H1 (cell line): ENCODE measurements around the gene IGFL2. TPM values are rescaled to one million over a fixed set of nuclear protein-coding genes. Genes with fewer than 3 reads are reported as not detected.

Experiments used
- CTCF ChIA-PET: fragments of 300-600 bp; sonication (Branson Sonifier 250); formaldehyde crosslinking; loops from one replicate; lab custom pipeline; 2021; ENCODE audit not compliant: partially characterized antibody; lab: Charles Lee
- POLR2A ChIA-PET: fragments of 300-600 bp; sonication (Branson Sonifier 250); formaldehyde crosslinking; loops from one replicate; lab custom pipeline; 2021; ENCODE audit warnings: inconsistent platforms; ENCODE audit not compliant: partially characterized antibody; lab: Charles Lee
- DNase-seq, 2 experiments: peaks; one replicate each; pipeline versions ENCODE4 v3.0.0 to v3.0.0-alpha.2; 2010 to 2022; ENCODE audit warnings: low spot score in 2 of 2, low read depth in 1 of 2, mixed read lengths in 1 of 2
- FAIRE-seq: peaks from 2 replicates; lab custom pipeline; 2011; peaks lifted over from hg19 to GRCh38; lab: Jason Lieb, UNC
- H2AFZ ChIP-seq: 2 replicates; pipeline ENCODE4 v1.8.1; 2012; ENCODE audit warnings: low read length, inconsistent platforms
- H2AK5ac ChIP-seq: 2 replicates; pipeline ENCODE4 v1.6.1; 2013; ENCODE audit warnings: low read depth, low read length
- H2BK120ac ChIP-seq: replicated peaks from 2 replicates; pipeline ENCODE3; 2013; ENCODE audit warnings: low read depth, low read length, inconsistent platforms
- H2BK12ac ChIP-seq: 2 replicates; pipeline ENCODE4 v1.6.1; 2013; ENCODE audit warnings: low read depth, low read length
- H2BK15ac ChIP-seq: 2 replicates; pipeline ENCODE4 v1.6.1; 2013; ENCODE audit warnings: low read length
- H2BK20ac ChIP-seq: 2 replicates; pipeline ENCODE4 v1.6.1; 2013; ENCODE audit warnings: low read length
- H2BK5ac ChIP-seq: 2 replicates; pipeline ENCODE4 v1.6.1; 2013; ENCODE audit warnings: low read depth, low read length
- H3K14ac ChIP-seq: 2 replicates; pipeline ENCODE4 v1.6.1; 2013; ENCODE audit warnings: inconsistent platforms; ENCODE audit not compliant: insufficient read length
- H3K18ac ChIP-seq: 2 replicates; pipeline ENCODE4 v1.6.1; 2013; ENCODE audit warnings: low read length; ENCODE audit errors: extremely low read depth
- H3K23ac ChIP-seq: 2 replicates; pipeline ENCODE4 v1.6.1; 2013; ENCODE audit warnings: inconsistent platforms; ENCODE audit not compliant: insufficient read length
- H3K23me2 ChIP-seq: 2 replicates; pipeline ENCODE4 v1.6.1; 2013; ENCODE audit warnings: low read depth, low read length
- H3K27ac ChIP-seq: 2 replicates; pipeline ENCODE4 v1.6.1; 2011; ENCODE audit warnings: low read depth, low read length, inconsistent platforms
- H3K27me3 ChIP-seq, 4 experiments: replicated peaks in 1 of 4; 1 replicate in 1 of 4; 2 replicates in 3 of 4; pipeline versions ENCODE4 v1.6.1 to v1.8.1; 2011 to 2013; ENCODE audit warnings: low read length in 3 of 4, mild to moderate bottlenecking in 3 of 4, inconsistent platforms in 2 of 4, mixed read lengths in 2 of 4, moderate library complexity in 1 of 4; ENCODE audit not compliant: control insufficient read depth in 3 of 4, insufficient read depth in 3 of 4; ENCODE audit errors: extremely low read depth in 1 of 4
- H3K36me3 ChIP-seq, 4 experiments: 2 replicates each; pipeline versions ENCODE4 v1.6.1 to v1.8.1; 2011 to 2013; ENCODE audit warnings: mild to moderate bottlenecking in 4 of 4, low read length in 3 of 4, moderate library complexity in 2 of 4, control low read depth in 1 of 4, inconsistent platforms in 1 of 4; ENCODE audit not compliant: insufficient read depth in 4 of 4, control insufficient read depth in 2 of 4
- H3K4ac ChIP-seq: replicated peaks from 2 replicates; pipeline ENCODE3; 2013; ENCODE audit warnings: low read length, low read depth, mixed read lengths, inconsistent platforms; ENCODE audit not compliant: insufficient read length
- H3K4me1 ChIP-seq, 4 experiments: replicated peaks in 1 of 4; 1 replicate in 1 of 4; 2 replicates in 3 of 4; pipeline versions ENCODE4 v1.6.1 to v1.8.1; 2011 to 2013; ENCODE audit warnings: low read length in 3 of 4, inconsistent platforms in 2 of 4, mixed read lengths in 1 of 4; ENCODE audit not compliant: insufficient read depth in 4 of 4, control insufficient read depth in 3 of 4
- H3K4me2 ChIP-seq, 2 experiments: 2 replicates each; pipeline versions ENCODE4 v1.6.1 to v1.8.1; 2011 to 2013; ENCODE audit warnings: low read depth in 2 of 2, low read length in 2 of 2, control low read depth in 1 of 2, inconsistent platforms in 1 of 2, mild to moderate bottlenecking in 1 of 2; ENCODE audit not compliant: insufficient read depth in 1 of 2
- H3K4me3 ChIP-seq, 4 experiments: fragments of 200-600, 300-600 bp in 1 of 4; sonication (generic), shearing (Covaris generic), sonication (Bioruptor Twin) in 1 of 4; 2 replicates each; pipeline versions ENCODE4 v1.5.1 to v1.8.1; 2011 to 2016; ENCODE audit warnings: low read length in 4 of 4, low read depth in 3 of 4, control low read depth in 2 of 4, inconsistent platforms in 2 of 4, mild to moderate bottlenecking in 2 of 4, mixed read lengths in 1 of 4, moderate library complexity in 1 of 4; ENCODE audit not compliant: insufficient read depth in 2 of 4; ENCODE audit errors: extremely low read depth in 1 of 4
- H3K56ac ChIP-seq: replicated peaks from 2 replicates; pipeline ENCODE3; 2013; ENCODE audit warnings: low read depth, mild to moderate bottlenecking, mixed read lengths, low read length, inconsistent platforms; ENCODE audit not compliant: insufficient read length
- H3K79me1 ChIP-seq: 2 replicates; pipeline ENCODE4 v1.6.1; 2013; ENCODE audit warnings: low read depth, low read length, control low read depth
- H3K79me2 ChIP-seq, 2 experiments: 2 replicates each; pipeline versions ENCODE4 v1.6.1 to v1.8.1; 2012 to 2013; ENCODE audit warnings: low read length in 2 of 2, mild to moderate bottlenecking in 2 of 2, inconsistent platforms in 1 of 2; ENCODE audit not compliant: insufficient read depth in 2 of 2, control insufficient read depth in 1 of 2
- H3K9ac ChIP-seq, 4 experiments: replicated peaks in 1 of 4; 1 replicate in 1 of 4; 2 replicates in 3 of 4; pipeline versions ENCODE4 v1.6.1 to v1.8.1; 2011 to 2013; ENCODE audit warnings: low read depth in 3 of 4, low read length in 3 of 4, control low read depth in 2 of 4, mild to moderate bottlenecking in 2 of 4, moderate library complexity in 2 of 4, inconsistent platforms in 1 of 4; ENCODE audit errors: extremely low read depth in 1 of 4
- H3K9me3 ChIP-seq, 2 experiments: 2 replicates each; pipeline versions ENCODE4 v1.6.1 to v1.8.1; 2012 to 2013; ENCODE audit warnings: mild to moderate bottlenecking in 2 of 2, moderate library complexity in 2 of 2, control low read depth in 1 of 2, inconsistent platforms in 1 of 2, low read depth in 1 of 2, low read length in 1 of 2, mixed read lengths in 1 of 2; ENCODE audit not compliant: insufficient read depth in 2 of 2
- H4K20me1 ChIP-seq, 2 experiments: replicated peaks in 1 of 2; 2 replicates each; pipeline versions ENCODE3 to v1.8.1; 2011 to 2013; ENCODE audit warnings: inconsistent platforms in 2 of 2, low read length in 2 of 2, mild to moderate bottlenecking in 1 of 2; ENCODE audit not compliant: insufficient read depth in 2 of 2, control insufficient read depth in 1 of 2
- H4K5ac ChIP-seq: 2 replicates; pipeline ENCODE4 v1.6.1; 2013; ENCODE audit warnings: low read length, low read depth, mixed read lengths, inconsistent platforms; ENCODE audit not compliant: insufficient read length
- H4K8ac ChIP-seq: 2 replicates; pipeline ENCODE4 v1.8.0; 2013; ENCODE audit warnings: mild to moderate bottlenecking, moderate library complexity, low read length, inconsistent platforms; ENCODE audit not compliant: insufficient read depth; ENCODE audit errors: extremely low read depth
- H4K91ac ChIP-seq: replicated peaks from 2 replicates; pipeline ENCODE3; 2013; ENCODE audit warnings: low read length, mixed read lengths, inconsistent platforms; ENCODE audit not compliant: insufficient read length
- ATF3 ChIP-seq: IDR thresholded peaks from 2 replicates; pipeline ENCODE4 v1.6.1; 2011; ENCODE audit warnings: low read depth, mild to moderate bottlenecking, low read length; ENCODE audit not compliant: insufficient read depth
- BRCA1 ChIP-seq: IDR thresholded peaks from 2 replicates; pipeline ENCODE4 v1.6.1; 2012; ENCODE audit warnings: low read depth, low read length, improper control_type of control experiment
- CBX8 ChIP-seq: fragments of 300-800, 300-1000 bp; sonication (generic); IDR thresholded peaks from 2 replicates; pipeline ENCODE4 v1.7.1; 2016; ENCODE audit warnings: low read depth, low read length, borderline replicate concordance
- CHD2 ChIP-seq: IDR thresholded peaks from 2 replicates; pipeline ENCODE4 v1.6.1; 2012; ENCODE audit warnings: low read length, improper control_type of control experiment
- EZH2 ChIP-seq: fragments of 200-600 bp; sonication (generic); IDR thresholded peaks from 2 replicates; pipeline ENCODE4 v1.7.1; 2012; ENCODE audit warnings: low read depth, mild to moderate bottlenecking, moderate library complexity, low read length, inconsistent platforms; ENCODE audit not compliant: severe bottlenecking
- GABPA ChIP-seq: IDR thresholded peaks from 2 replicates; pipeline ENCODE4 v1.6.1; 2011; ENCODE audit warnings: mild to moderate bottlenecking, low read length, moderate library complexity, borderline replicate concordance; ENCODE audit not compliant: insufficient read depth
- RNF2 ChIP-seq: fragments of 200-900, 300-1000 bp; sonication (generic); IDR thresholded peaks from 2 replicates; pipeline ENCODE4 v1.7.1; 2016; ENCODE audit warnings: borderline replicate concordance, low read depth, mild to moderate bottlenecking, antibody characterized with exemption, low read length; ENCODE audit not compliant: poor library complexity, severe bottlenecking; ENCODE audit errors: missing control alignments
- SIN3A ChIP-seq, 2 experiments: IDR thresholded peaks in 1 of 2; conservative IDR thresholded peaks in 1 of 2; 2 replicates each; pipeline ENCODE4 v1.6.1; 2011 to 2012; ENCODE audit warnings: low read length in 2 of 2, improper control_type of control experiment in 1 of 2, low read depth in 1 of 2, mild to moderate bottlenecking in 1 of 2
- SP2 ChIP-seq: IDR thresholded peaks from 2 replicates; pipeline ENCODE4 v1.6.1; 2012; ENCODE audit warnings: mild to moderate bottlenecking, low read length, inconsistent platforms
- SRF ChIP-seq: IDR thresholded peaks from 2 replicates; pipeline ENCODE4 v1.6.1; 2011; ENCODE audit warnings: mild to moderate bottlenecking, low read depth, low read length, moderate library complexity
- WGBS, 2 experiments: shearing (Covaris generic) in 1 of 2; methylation state at CpG; one replicate each; pipeline versions ENCODE4 v1.1.6 to v1.1.7; 2013 to 2015; ENCODE audit warnings: low lambda C conversion rate in 2 of 2, mixed read lengths in 2 of 2, inconsistent platforms in 1 of 2, low coverage in 1 of 2, missing lambda C conversion rate in 1 of 2; ENCODE audit not compliant: insufficient replicate concordance in 2 of 2, insufficient coverage in 1 of 2, insufficient read length in 1 of 2; ENCODE audit errors: extremely low coverage in 1 of 2, missing lambda C conversion rate in 1 of 2; 5-methylcytosine and 5-hydroxymethylcytosine counted together
- polyA plus RNA-seq, 7 experiments: library from polyadenylated mRNA; depleted of rRNA in 3 of 7; stranded (reverse) in 5 of 7; unstranded in 2 of 7; fragments of >200 nt in 5 of 7; fragments of 200-250 nt in 2 of 7; gene quantifications; 1 replicate in 5 of 7; 2 replicates in 1 of 7; 4 replicates in 1 of 7; pipeline versions ENCODE4 v1.2.1 to v1.2.3, GENCODE V29; 2011 to 2013; ENCODE audit warnings: missing spikeins in 2 of 7, mixed read lengths in 2 of 7
- total RNA-seq: library from RNA; stranded (reverse); fragmentation: NEBNext Ultra II Directional; extraction: Animal tissue kit (Norgen Biotek cat#: 25700); gene quantifications from 2 replicates; pipeline ENCODE4 v1.2.1, GENCODE V29; 2021

IGFL2 gene
- total and polyA plus RNA-seq, 2 of the 8 experiments (the other 6 are each of a cell fraction or from before 2014, with no cell fraction given) = not detected

GRCh38 chr19:46202872-46203860 lies 55.1 kb downstream of the IGFL2 start:
- H3K4me3 ChIP-seq = no peak overlapping the region
- H4K5ac ChIP-seq = no peak overlapping the region
- no peak overlapping the region for H2BK20ac ChIP-seq
- no peaks in the 10 kb centered on the region for H3K36me3 ChIP-seq
- no peak overlapping the region for H3K56ac ChIP-seq
- H3K23me2 ChIP-seq = peaks cover 3% of the 10 kb centered on the region; the same call in 1 of the 2 replicates
- no peaks in the 10 kb centered on the region for H3K79me1 ChIP-seq
- H3K4me2 ChIP-seq = no peak overlapping the region
- H4K8ac ChIP-seq = no peak overlapping the region; the same call in 1 of the 2 replicates
- H3K9ac ChIP-seq = no peak overlapping the region
- DNase-seq (no peak), FAIRE-seq (no peak)
- no peak overlapping the region for H3K27ac ChIP-seq
- H3K79me2 ChIP-seq = no peaks in the 10 kb centered on the region
- H2AFZ ChIP-seq = no peak overlapping the region
- H2AK5ac ChIP-seq = no peak overlapping the region; the same call in 1 of the 2 replicates
- no peak overlapping the region for H2BK120ac ChIP-seq
- H2BK5ac ChIP-seq = no peak overlapping the region
- no peaks in the 10 kb centered on the region for H3K27me3 ChIP-seq
- no peak overlapping the region for H3K18ac ChIP-seq
- no peak overlapping the region for H3K23ac ChIP-seq
- no peak overlapping the region for H2BK15ac ChIP-seq
- no peak overlapping the region for H2BK12ac ChIP-seq
- H4K91ac ChIP-seq = no peak overlapping the region
- no peaks in the 10 kb centered on the region; a peak in 1 of 7 replicates for H3K4me1 ChIP-seq
- ChIA-PET POLR2A (no interaction called here), CTCF (interaction anchor here (1.4 kb wide), 1 partner anchor 69 kb away, joined by 3 read pairs; no protein-coding TSS in a partner anchor)
- no peak overlapping the region for H3K4ac ChIP-seq
- no peaks in the 10 kb centered on the region; a peak in 1 of 4 replicates for H3K9me3 ChIP-seq
- WGBS, 2 experiments = 91% methylated on average over 8 of the region's 8 CpGs; no CpG with 5 or more reads in 1 of the 2 experiments
- H3K14ac ChIP-seq = no peak overlapping the region
- no peaks in the 10 kb centered on the region for H4K20me1 ChIP-seq
- TF ChIP-seq ATF3 (no peak), CBX8 (no peak), BRCA1 (no peak), CHD2 (no peak), SP2 (no peak), RNF2 (no peak), EZH2 (no peak), SRF (no peak), SIN3A (conservative IDR thresholded peaks at IDR 0.05 in 1 of 2, IDR thresholded peaks at IDR 0.05 in 1 of 2; ENCODE audit: low read depth in 1 of 2, low read length in 2 of 2) (no peak), GABPA (no peak)
